ENCODE measurements around the gene TRHDE.

DNA sequence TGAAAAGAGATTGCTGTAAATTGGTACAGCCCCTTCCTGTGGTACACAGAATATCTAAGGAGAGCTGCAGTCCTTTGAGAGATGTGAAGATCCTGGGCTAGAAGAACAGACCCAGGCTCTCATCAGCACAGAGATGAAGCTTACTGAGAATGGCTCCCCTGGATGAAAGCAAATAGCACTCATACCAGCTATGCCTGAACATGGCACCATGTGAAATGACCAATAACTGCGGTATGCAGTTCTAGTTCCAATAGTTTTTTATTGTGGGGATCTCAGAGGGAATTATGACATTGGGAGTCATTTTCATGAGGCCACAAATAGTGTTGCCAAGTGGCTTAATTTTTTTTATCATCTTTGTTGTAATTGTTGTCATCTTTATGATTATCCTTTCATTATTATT, 15.4 kb upstream of the TRHDE start:
- no peak for TF ChIP-seq HDAC2 (IDR thresholded peaks at IDR 0.05)
- TF ChIP-seq CTCF (IDR thresholded peaks at IDR 0.05), result no peak
- TF ChIP-seq CHD2 (IDR thresholded peaks at IDR 0.05; ENCODE audit: low read length, partially characterized antibody), result no peak
- no peak for TF ChIP-seq PHF8 (IDR thresholded peaks at IDR 0.05; ENCODE audit: borderline replicate concordance, low read depth)
- TF ChIP-seq NFE2L2 (conservative IDR thresholded peaks at IDR 0.05; ENCODE audit: low read length), result no peak
- no peak for TF ChIP-seq HOXB13 (CRISPR knock-in tag; IDR thresholded peaks at IDR 0.05; ENCODE audit: low read depth)
- no peak for TF ChIP-seq PBX3 (IDR thresholded peaks at IDR 0.05)
- no peak for TF ChIP-seq CBX8 (IDR thresholded peaks at IDR 0.05)
- TF ChIP-seq CHD4 (IDR thresholded peaks at IDR 0.05; ENCODE audit: borderline replicate concordance), result no peak
- TF ChIP-seq MAFK (IDR thresholded peaks at IDR 0.05; ENCODE audit: partially characterized antibody), result no peak
- TF ChIP-seq NR3C1 (IDR thresholded peaks at IDR 0.05), result no peak
- no peak for TF ChIP-seq RAD21 (conservative IDR thresholded peaks at IDR 0.05 in 1 of 2, IDR thresholded peaks at IDR 0.05 in 1 of 2)
- no peak for TF ChIP-seq JUNB (IDR thresholded peaks at IDR 0.05)
- no peak for TF ChIP-seq HMGXB4 (CRISPR knock-in tag; IDR thresholded peaks at IDR 0.05; ENCODE audit: borderline replicate concordance)

Measured in A549 (cell line).